A549 (cell line): ENCODE results near the gene GSG1L. TPM values are rescaled to one million over a fixed set of nuclear protein-coding genes. Genes with fewer than 3 reads are reported as not detected.
A peak's percentile ranks its signal among the peaks of the same experiment; 100 is the strongest.

Source experiments
- ATAC-seq, 2 experiments: fragments of 200-7000 bp in 1 of 2; fragments of >200 bp in 1 of 2; cut with Nextera tagmentation in 1 of 2; cut with Tn5 transposase in 1 of 2; 3 replicates each; pipeline versions ENCODE4 v1.8.0 to v1.9.1; 2018 to 2020; ENCODE audit warnings: mild to moderate bottlenecking in 1 of 2, moderate library complexity in 1 of 2
- CTCF ChIA-PET: fragments of 300-600 bp; sonication (Branson Sonifier 250); formaldehyde crosslinking; extraction: SDS; loops from one replicate; lab custom pipeline; 2021; ENCODE audit warnings: antibody characterized with exemption, inconsistent platforms; lab: Yijun Ruan, JAX
- POLR2A ChIA-PET: fragments of 350-600 bp; formaldehyde crosslinking; extraction: SDS; loops from one replicate; lab custom pipeline; 2021; ENCODE audit warnings: antibody characterized with exemption, inconsistent platforms; lab: Yijun Ruan, JAX
- DNase-seq, 2 experiments: peaks; one replicate each; pipeline versions ENCODE4 v3.0.0 to v3.0.0-alpha.2; 2011 to 2016; ENCODE audit warnings: low read depth in 1 of 2, low spot score in 1 of 2
- FAIRE-seq: peaks from 2 replicates; lab custom pipeline; 2011; peaks lifted over from hg19 to GRCh38; lab: Jason Lieb, UNC
- H3K27ac ChIP-seq, 2 experiments: fragments of >200 bp; sonication (Bioruptor Twin); formaldehyde crosslinking; 3 replicates each; pipeline ENCODE4 v1.5.1; 2016 to 2017
- H3K4me1 ChIP-seq: fragments of >200 bp; sonication (Bioruptor Twin); formaldehyde crosslinking; 3 replicates; pipeline ENCODE4 v1.6.1; 2016
- H3K4me2 ChIP-seq: fragments of >200 bp; sonication (Bioruptor Twin); formaldehyde crosslinking; 3 replicates; pipeline ENCODE4 v1.6.1; 2016
- H3K4me3 ChIP-seq: fragments of >200 bp; sonication (Bioruptor Twin); formaldehyde crosslinking; 3 replicates; pipeline ENCODE4 v1.5.1; 2016
- H3K9me3 ChIP-seq: fragments of >200 bp; sonication (Bioruptor Twin); formaldehyde crosslinking; 3 replicates; pipeline ENCODE4 v1.6.1; 2016
- ATOH8 ChIP-seq: fragments of 250-450 bp; sonication (Bioruptor Pico); IDR thresholded peaks from 2 replicates; pipeline ENCODE4 v1.5.0; 2020; ENCODE audit warnings: low read depth, mild to moderate bottlenecking, moderate library complexity
- BCL3 ChIP-seq: fragments of >200 bp; sonication (Bioruptor Twin); formaldehyde crosslinking; IDR thresholded peaks from 3 replicates; pipeline ENCODE4 v1.6.1; 2016
- E2F6 ChIP-seq: IDR thresholded peaks from 2 replicates; pipeline ENCODE4 v1.6.1; 2012; ENCODE audit warnings: low read depth, borderline replicate concordance
- EHMT2 ChIP-seq: fragments of 200-600 bp; sonication (generic); IDR thresholded peaks from 2 replicates; pipeline ENCODE4 v1.6.1; 2016; ENCODE audit warnings: antibody characterized with exemption, low read depth, mild to moderate bottlenecking, moderate library complexity
- ELK1 ChIP-seq: fragments of 150-350 bp; IDR thresholded peaks from 2 replicates; pipeline ENCODE4 v1.6.1; 2014; ENCODE audit warnings: low read depth, mild to moderate bottlenecking, low read length
- ESRRA ChIP-seq: fragments of 150-350 bp; IDR thresholded peaks from 2 replicates; pipeline ENCODE4 v1.6.1; 2014; ENCODE audit warnings: mild to moderate bottlenecking, low read length, borderline replicate concordance
- HES2 ChIP-seq: fragments of >200 bp; sonication (Bioruptor Twin); formaldehyde crosslinking; IDR thresholded peaks from 2 replicates; pipeline ENCODE4 v1.6.1; 2016
- HEYL ChIP-seq: fragments of 250-450 bp; sonication (Bioruptor Pico); IDR thresholded peaks from 2 replicates; pipeline ENCODE4 v1.8.0; 2021; ENCODE audit warnings: mild to moderate bottlenecking, moderate library complexity
- HOXB13 ChIP-seq: fragments of 250-450 bp; sonication (Bioruptor Pico); IDR thresholded peaks from 2 replicates; pipeline ENCODE4 v1.5.0; 2020; ENCODE audit warnings: low read depth, mild to moderate bottlenecking, moderate library complexity
- KDM1A ChIP-seq: fragments of 200-600 bp; sonication (generic); IDR thresholded peaks from 2 replicates; pipeline ENCODE4 v1.6.1; 2016; ENCODE audit warnings: low read depth, mild to moderate bottlenecking
- KDM5A ChIP-seq: fragments of 200-600 bp; sonication (generic); IDR thresholded peaks from 2 replicates; pipeline ENCODE4 v1.6.1; 2016; ENCODE audit warnings: antibody characterized with exemption, mild to moderate bottlenecking
- MAFK ChIP-seq: fragments of 450-650 bp; IDR thresholded peaks from 2 replicates; pipeline ENCODE4 v1.6.1; 2014; ENCODE audit not compliant: partially characterized antibody
- MYC ChIP-seq: IDR thresholded peaks from 2 replicates; pipeline ENCODE4 v1.6.1; 2012; ENCODE audit warnings: mild to moderate bottlenecking, inconsistent platforms, low read length, improper control_type of control experiment, borderline replicate concordance
- NFE2L2 ChIP-seq: fragments of 150-350 bp; conservative IDR thresholded peaks from 2 replicates; pipeline ENCODE4 v1.6.1; 2014; ENCODE audit warnings: low read length
- NPAS2 ChIP-seq: fragments of 250-450 bp; sonication (Bioruptor Pico); IDR thresholded peaks from 2 replicates; pipeline ENCODE4 v1.8.0; 2022; ENCODE audit warnings: mild to moderate bottlenecking, moderate library complexity, borderline replicate concordance
- PHF8 ChIP-seq: fragments of 200-600 bp; sonication (generic); IDR thresholded peaks from 2 replicates; pipeline ENCODE4 v1.6.1; 2016; ENCODE audit warnings: low read depth, mild to moderate bottlenecking, antibody characterized with exemption, moderate library complexity, borderline replicate concordance
- POLR2A ChIP-seq: IDR thresholded peaks from 2 replicates; pipeline ENCODE4 v1.6.1; 2012; ENCODE audit warnings: mild to moderate bottlenecking, low read length
- USF2 ChIP-seq: fragments of 450-650 bp; IDR thresholded peaks from 2 replicates; pipeline ENCODE4 v1.6.1; 2014; ENCODE audit warnings: antibody characterized with exemption
- ZNF302 ChIP-seq: fragments of 250-450 bp; sonication (Bioruptor Pico); IDR thresholded peaks from 2 replicates; pipeline ENCODE4 v1.9.0; 2021; ENCODE audit warnings: inconsistent platforms, mild to moderate bottlenecking, moderate library complexity
- WGBS: methylation state at CpG from one replicate; pipeline ENCODE4 v1.1.6; 2017; ENCODE audit errors: missing lambda C conversion rate; 5-methylcytosine and 5-hydroxymethylcytosine counted together
- polyA plus RNA-seq, 4 experiments: library from polyadenylated mRNA; depleted of rRNA in 3 of 4; stranded (reverse); fragments of >200 nt; fragmentation: RNase III in 1 of 4; extraction: RNeasy Plus Mini Kit Qiagen cat#74134 plus additional on column Dnase treatment in 1 of 4; gene quantifications; 2 replicates in 3 of 4; 3 replicates in 1 of 4; pipeline ENCODE4 v1.2.3, GENCODE V29; 2011 to 2017

The GSG1L gene
- polyA plus RNA-seq, 2 of the 4 experiments (the other 2 are of a cell fraction), result not detected

GRCh38 chr16:27935076-27935475 lies 128.4 kb downstream of the GSG1L start (continued):
- TF ChIP-seq ESRRA, result no peak
- TF ChIP-seq HOXB13, result no peak
- no peak for TF ChIP-seq E2F6
- no peak for TF ChIP-seq USF2
- no peak for TF ChIP-seq ZNF302 (CRISPR knock-in tag)

GRCh38 chr16:27932542-27933135 lies 130.9 kb downstream of the GSG1L start:
- DNase-seq (no peak), FAIRE-seq (no peak), ATAC-seq (no peak)
- Histone ChIP-seq H3K9me3 (peaks cover 6% of the 10 kb centered on the region; the same call in 1 of the 3 replicates), H3K27ac (no peak overlapping the region), H3K4me1 (no peaks in the 10 kb centered on the region), H3K4me2 (no peak overlapping the region), H3K4me3 (no peak overlapping the region)
- WGBS, result 24% methylated on average over 3 of the region's 3 CpGs
- no peak for TF ChIP-seq HOXB13
- TF ChIP-seq MAFK, result no peak
- POLR2A ChIA-PET, result no interaction called here
- CTCF ChIA-PET, result no interaction called here

- ATAC-seq (peak in 1 of 2 experiments; percentile 38; a peak in 2 of 6 replicates), DNase-seq (no peak), FAIRE-seq (no peak)
- Histone ChIP-seq H3K4me3 (no peak overlapping the region), H3K9me3 (peaks cover 6% of the 10 kb centered on the region; the same call in 1 of the 3 replicates), H3K4me1 (no peaks in the 10 kb centered on the region), H3K27ac (no peak overlapping the region), H3K4me2 (no peak overlapping the region)
- ChIA-PET CTCF (no interaction called here), POLR2A (no interaction called here)
- WGBS, result 32% methylated on average over 3 of the region's 3 CpGs
- no peak for TF ChIP-seq HES2
- TF ChIP-seq NFE2L2, result no peak
- no peak for TF ChIP-seq EHMT2
- no peak for TF ChIP-seq KDM1A
- TF ChIP-seq NPAS2 (CRISPR knock-in tag), result no peak
- no peak for TF ChIP-seq ZNF302 (CRISPR knock-in tag)
- no peak for TF ChIP-seq KDM5A
- TF ChIP-seq PHF8, result no peak
- no peak for TF ChIP-seq MYC
- TF ChIP-seq ELK1, result no peak
- TF ChIP-seq MAFK, result no peak
- TF ChIP-seq HEYL (CRISPR knock-in tag), result no peak
- no peak for TF ChIP-seq ATOH8 (CRISPR knock-in tag)
- TF ChIP-seq POLR2A, result no peak
- TF ChIP-seq BCL3, result no peak
Measured at GRCh38 chr16:27929818-27930217, 133.7 kb downstream of the GSG1L start.
